Stimulated activated naive CD8-positive, alpha-beta T cell treated with anti-CD3 and anti-CD28 coated beads, Interleukin-15, Interleukin-2, amounts not matched to agents 100 ng/mL and 50 ng/mL, for 24 hours (primary cell): ENCODE data around the gene PODXL.
"Not testable (repeated sequence)": the region's sequence is repeated elsewhere in the genome, so short reads cannot be mapped to it uniquely, and the experiment has no call there.

ENCODE experiments used
- H3K27ac Mint-ChIP-seq: one replicate; pipeline ENCODE4 v1.8.0; 2021; ENCODE audit warnings: mild to moderate bottlenecking, mixed read lengths
- H3K27me3 Mint-ChIP-seq: one replicate; pipeline ENCODE4 v1.8.0; 2021; ENCODE audit warnings: mixed read lengths
- H3K36me3 Mint-ChIP-seq: one replicate; pipeline ENCODE4 v1.8.0; 2021; ENCODE audit warnings: low read depth, mixed read lengths
- H3K4me1 Mint-ChIP-seq: one replicate; pipeline ENCODE4 v1.8.0; 2021; ENCODE audit warnings: low read depth, mixed read lengths
- H3K4me3 Mint-ChIP-seq: one replicate; pipeline ENCODE4 v1.8.0; 2021; ENCODE audit warnings: mild to moderate bottlenecking, mixed read lengths
- H3K9me3 Mint-ChIP-seq: one replicate; pipeline ENCODE4 v1.8.0; 2021; ENCODE audit warnings: mixed read lengths

PODXL gene

DNA sequence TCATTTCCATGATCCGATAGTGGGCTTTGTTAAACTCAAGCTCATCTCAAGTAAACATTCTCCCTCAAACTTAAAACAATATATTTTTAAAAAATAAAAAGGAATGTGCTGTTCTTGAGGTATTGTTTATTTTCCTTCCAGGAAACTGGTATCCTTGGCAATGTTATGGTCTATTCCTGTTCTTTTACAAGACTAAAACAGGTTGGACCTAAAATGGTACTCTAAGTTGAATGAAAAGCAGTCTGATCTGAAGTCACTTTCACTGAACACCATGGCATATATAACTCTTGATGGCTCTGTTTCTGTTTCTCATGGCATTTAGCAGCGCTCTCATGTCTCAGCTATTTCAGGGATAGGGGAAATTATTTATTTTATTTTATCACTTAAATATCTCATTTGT, 70.1 kb downstream of the PODXL start:
- Mint-ChIP-seq H3K36me3 (peaks cover 36% of the 10 kb centered on the region), H3K4me3 (no peak overlapping the region), H3K27me3 (no peaks in the 10 kb centered on the region), H3K9me3 (no peaks in the 10 kb centered on the region), H3K4me1 (no peaks in the 10 kb centered on the region), H3K27ac (no peak overlapping the region)

DNA sequence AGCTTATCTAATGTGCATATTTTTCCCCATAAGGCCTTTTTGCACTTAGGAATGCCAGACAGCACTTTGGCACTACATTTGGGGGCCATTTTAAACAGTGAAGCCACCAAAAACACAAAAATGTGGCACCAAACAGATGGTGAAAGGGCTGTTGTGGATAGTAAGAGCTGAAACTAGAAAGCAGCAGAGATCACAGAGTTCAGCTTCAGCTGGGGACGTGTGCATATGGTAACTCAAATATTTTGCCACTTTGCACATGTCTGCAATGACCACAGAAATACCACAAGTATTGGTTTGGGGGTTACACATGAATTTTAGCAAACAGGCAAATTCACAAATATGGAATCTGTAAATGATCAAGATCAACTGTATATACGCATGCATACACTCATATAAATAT, 72.8 kb downstream of the PODXL start:
- no peak overlapping the region for H3K4me3 Mint-ChIP-seq
- no peaks in the 10 kb centered on the region for H3K27me3 Mint-ChIP-seq
- peaks cover 36% of the 10 kb centered on the region for H3K36me3 Mint-ChIP-seq
- no peaks in the 10 kb centered on the region for H3K4me1 Mint-ChIP-seq
- H3K9me3 Mint-ChIP-seq: no peaks in the 10 kb centered on the region
- no peak overlapping the region for H3K27ac Mint-ChIP-seq

GRCh38 chr7:131482800-131483199, 73.6 kb downstream of the PODXL start:
- Mint-ChIP-seq H3K4me3 (no peak overlapping the region), H3K27ac (no peak overlapping the region), H3K27me3 (no peaks in the 10 kb centered on the region), H3K9me3 (no peaks in the 10 kb centered on the region), H3K36me3 (peaks cover 34% of the 10 kb centered on the region), H3K4me1 (no peaks in the 10 kb centered on the region)

DNA sequence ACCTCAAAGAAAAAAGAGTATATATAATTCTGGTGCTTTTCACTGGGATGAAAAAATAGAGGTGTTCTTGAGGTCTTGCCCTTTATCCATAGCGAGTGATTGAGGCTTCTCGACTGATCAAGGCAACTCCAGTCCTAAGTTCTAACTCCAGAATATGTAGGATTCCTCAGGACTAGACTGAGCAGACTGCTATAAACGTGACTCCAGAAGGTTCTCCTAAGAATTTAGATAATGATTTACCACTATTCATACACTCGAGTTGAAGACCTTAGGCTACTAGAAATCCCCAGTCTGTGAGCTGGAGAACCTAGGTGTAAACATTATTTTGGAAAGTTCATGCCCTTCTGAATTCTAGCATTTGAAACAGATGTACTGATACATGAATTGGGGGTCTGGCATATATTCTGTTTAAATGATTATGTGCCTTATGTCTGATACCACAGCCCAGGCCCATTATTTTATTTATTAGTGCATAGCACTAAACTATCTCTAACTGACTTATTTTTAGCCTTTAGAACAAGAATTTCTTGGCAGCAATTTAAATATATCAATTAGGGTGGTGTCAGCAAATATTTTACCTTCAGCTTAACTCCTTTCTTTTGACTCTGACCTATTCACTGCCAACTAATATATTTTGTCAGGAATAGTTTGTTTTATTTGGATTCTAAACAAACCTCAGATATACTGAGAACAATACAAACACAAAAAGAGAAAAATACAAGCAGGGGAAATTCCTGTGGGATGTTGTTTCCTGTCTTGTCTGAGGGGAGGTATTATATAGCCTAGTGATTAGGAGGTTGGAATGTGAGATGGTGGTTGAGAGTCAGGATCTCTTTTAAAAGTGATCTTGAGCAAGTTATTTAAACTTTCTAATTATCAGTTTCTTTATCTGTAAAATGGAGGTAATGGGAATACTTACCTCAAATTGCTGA, 75.8 kb downstream of the PODXL start:
- Mint-ChIP-seq H3K4me1 (no peaks in the 10 kb centered on the region), H3K27ac (no peak overlapping the region), H3K4me3 (no peak overlapping the region), H3K36me3 (peaks cover 31% of the 10 kb centered on the region), H3K9me3 (no peaks in the 10 kb centered on the region), H3K27me3 (no peaks in the 10 kb centered on the region)

GRCh38 chr7:131476740-131477139, 79.7 kb downstream of the PODXL start:
- Mint-ChIP-seq H3K36me3 (peaks cover 40% of the 10 kb centered on the region), H3K4me1 (no peaks in the 10 kb centered on the region), H3K27me3 (no peaks in the 10 kb centered on the region), H3K4me3 (no peak overlapping the region), H3K27ac (no peak overlapping the region), H3K9me3 (no peaks in the 10 kb centered on the region)

GRCh38 chr7:131471250-131472004, 85.0 kb downstream of the PODXL start:
- peaks cover 73% of the 10 kb centered on the region for H3K36me3 Mint-ChIP-seq
- H3K9me3 Mint-ChIP-seq: no peaks in the 10 kb centered on the region
- no peak overlapping the region for H3K4me3 Mint-ChIP-seq
- no peaks in the 10 kb centered on the region for H3K4me1 Mint-ChIP-seq
- H3K27me3 Mint-ChIP-seq: no peaks in the 10 kb centered on the region
- H3K27ac Mint-ChIP-seq: no peak overlapping the region

DNA sequence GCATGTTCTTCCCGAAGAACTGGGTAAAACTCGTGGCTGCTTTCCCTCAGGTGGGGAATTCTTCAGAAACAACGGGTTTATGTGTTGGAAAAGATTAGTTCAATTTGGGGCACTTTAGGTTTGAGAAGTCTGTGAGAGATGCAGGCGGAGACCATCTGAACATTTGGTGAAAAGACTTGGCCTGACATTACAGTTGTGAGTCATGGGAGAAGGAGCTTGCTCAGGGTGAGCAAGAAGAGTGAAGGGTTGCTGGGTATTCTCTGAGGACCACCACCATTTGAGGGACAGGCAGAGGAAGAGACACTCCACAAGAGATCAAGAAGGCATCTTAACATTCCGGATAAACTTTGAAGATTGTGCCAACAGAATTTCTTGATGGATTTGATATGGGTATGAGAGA, 88.6 kb downstream of the PODXL start:
- no peak overlapping the region for H3K4me3 Mint-ChIP-seq
- H3K27ac Mint-ChIP-seq: no peak overlapping the region
- peaks cover 80% of the 10 kb centered on the region for H3K36me3 Mint-ChIP-seq
- H3K9me3 Mint-ChIP-seq: no peaks in the 10 kb centered on the region
- H3K27me3 Mint-ChIP-seq: no peaks in the 10 kb centered on the region
- H3K4me1 Mint-ChIP-seq: no peaks in the 10 kb centered on the region

DNA sequence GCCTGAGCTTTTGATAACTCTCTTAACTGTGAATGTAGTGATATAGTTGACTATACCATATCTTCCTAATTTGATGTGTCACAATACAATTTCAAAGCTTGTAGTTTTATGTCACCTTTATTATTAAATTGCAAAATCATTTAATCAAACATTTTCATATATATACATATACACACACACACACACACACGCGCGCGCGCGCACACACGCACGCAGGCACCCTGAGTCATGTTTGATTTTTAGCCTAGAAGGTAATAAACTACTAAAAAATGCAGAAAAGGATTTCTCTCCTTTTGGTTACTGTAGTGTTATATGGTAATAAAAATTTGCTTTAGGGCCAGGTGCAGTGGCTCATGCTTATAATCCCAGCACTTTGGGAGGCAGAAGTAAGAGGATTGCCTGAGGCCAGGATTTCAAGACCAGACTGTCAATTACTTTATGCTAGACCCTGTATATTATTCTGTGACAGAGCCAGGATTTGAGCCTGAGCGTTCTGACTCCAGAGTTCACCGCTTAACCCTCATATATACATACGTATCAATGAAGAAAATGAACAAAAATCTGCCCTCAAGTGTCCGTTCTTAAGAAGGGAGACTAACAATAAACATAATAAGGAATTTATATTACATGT, 89.6 kb downstream of the PODXL start:
- Mint-ChIP-seq H3K36me3 (peaks cover 81% of the 10 kb centered on the region), H3K4me1 (no peaks in the 10 kb centered on the region), H3K27me3 (no peaks in the 10 kb centered on the region), H3K4me3 (no peak overlapping the region), H3K9me3 (no peaks in the 10 kb centered on the region), H3K27ac (no peak overlapping the region)

- H3K9me3 Mint-ChIP-seq, H3K27ac Mint-ChIP-seq, H3K27me3 Mint-ChIP-seq, H3K4me3 Mint-ChIP-seq, H3K4me1 Mint-ChIP-seq: not testable (repeated sequence)
- peaks cover 63% of the 10 kb centered on the region for H3K36me3 Mint-ChIP-seq
Measured at GRCh38 chr7:131462715-131463114, 93.7 kb downstream of the PODXL start.

- Mint-ChIP-seq H3K27me3 (no peaks in the 10 kb centered on the region), H3K36me3 (peaks cover 62% of the 10 kb centered on the region), H3K9me3 (no peaks in the 10 kb centered on the region), H3K4me1 (no peaks in the 10 kb centered on the region), H3K27ac (no peak overlapping the region), H3K4me3 (no peak overlapping the region)
Measured at GRCh38 chr7:131462059-131462458, 94.4 kb downstream of the PODXL start.

- H3K27me3 Mint-ChIP-seq: no peaks in the 10 kb centered on the region
- H3K27ac Mint-ChIP-seq: no peak overlapping the region
- no peaks in the 10 kb centered on the region for H3K9me3 Mint-ChIP-seq
- peaks cover 58% of the 10 kb centered on the region for H3K36me3 Mint-ChIP-seq
- no peak overlapping the region for H3K4me3 Mint-ChIP-seq
- no peaks in the 10 kb centered on the region for H3K4me1 Mint-ChIP-seq
Measured at GRCh38 chr7:131459256-131459655, 97.2 kb downstream of the PODXL start.

- Mint-ChIP-seq H3K9me3 (no peaks in the 10 kb centered on the region), H3K36me3 (peaks cover 49% of the 10 kb centered on the region), H3K4me3 (no peak overlapping the region), H3K4me1 (no peaks in the 10 kb centered on the region), H3K27me3 (no peaks in the 10 kb centered on the region), H3K27ac (peak overlapping the region; percentile 14)
Measured at GRCh38 chr7:131456338-131456737, 100.1 kb downstream of the PODXL start.

- Mint-ChIP-seq H3K4me1 (no peaks in the 10 kb centered on the region), H3K27me3 (no peaks in the 10 kb centered on the region), H3K27ac (no peak overlapping the region), H3K36me3 (peaks cover 47% of the 10 kb centered on the region), H3K9me3 (no peaks in the 10 kb centered on the region), H3K4me3 (no peak overlapping the region)
Measured at GRCh38 chr7:131455546-131455945, 100.9 kb downstream of the PODXL start.

- H3K27ac Mint-ChIP-seq: no peak overlapping the region
- H3K36me3 Mint-ChIP-seq: peaks cover 45% of the 10 kb centered on the region
- H3K27me3 Mint-ChIP-seq: no peaks in the 10 kb centered on the region
- no peaks in the 10 kb centered on the region for H3K4me1 Mint-ChIP-seq
- no peaks in the 10 kb centered on the region for H3K9me3 Mint-ChIP-seq
- H3K4me3 Mint-ChIP-seq: no peak overlapping the region
Measured at GRCh38 chr7:131455001-131455400, 101.4 kb downstream of the PODXL start.

GRCh38 chr7:131454498-131454897, 101.9 kb downstream of the PODXL start:
- H3K36me3 Mint-ChIP-seq: peaks cover 46% of the 10 kb centered on the region
- no peaks in the 10 kb centered on the region for H3K27me3 Mint-ChIP-seq
- no peak overlapping the region for H3K4me3 Mint-ChIP-seq
- no peaks in the 10 kb centered on the region for H3K9me3 Mint-ChIP-seq
- no peak overlapping the region for H3K27ac Mint-ChIP-seq
- no peaks in the 10 kb centered on the region for H3K4me1 Mint-ChIP-seq
